K562 (cell line): ENCODE measurements around the gene PAK1IP1.

ENCODE experiments used
- POLR2AphosphoS5 ChIP-seq: IDR thresholded peaks from 2 replicates; pipeline ENCODE4 v1.6.1; 2011; ENCODE audit warnings: mild to moderate bottlenecking, low read depth, low read length, moderate library complexity; ENCODE audit not compliant: control insufficient read depth, insufficient read depth
- YY1 ChIP-seq, 3 experiments: IDR thresholded peaks; 2 replicates each; pipeline ENCODE4 v1.6.1; 2011; ENCODE audit warnings: low read length in 2 of 3, mild to moderate bottlenecking in 2 of 3, moderate library complexity in 2 of 3, borderline replicate concordance in 1 of 3, control low read depth in 1 of 3, low read depth in 1 of 3; ENCODE audit not compliant: insufficient read depth in 3 of 3, insufficient replicate concordance in 2 of 3, control insufficient read depth in 1 of 3, insufficient read length in 1 of 3; ENCODE audit errors: extremely low read depth in 1 of 3
- TF ChIP-seq, protein P1 (sequence below), 3 experiments: IDR thresholded peaks in 2 of 3; conservative IDR thresholded peaks in 1 of 3; 2 replicates each; pipeline ENCODE4 v1.5.1; 2011 to 2012; ENCODE audit warnings: low read length in 3 of 3, mild to moderate bottlenecking in 3 of 3, control low read depth in 2 of 3, improper control_type of control experiment in 1 of 3, inconsistent platforms in 1 of 3, low read depth in 1 of 3, mixed read lengths in 1 of 3, moderate library complexity in 1 of 3; ENCODE audit not compliant: insufficient read depth in 2 of 3
- TF ChIP-seq, protein P2 (sequence below): fragments of 450-650 bp; IDR thresholded peaks from 2 replicates; pipeline ENCODE4 v1.6.1; 2016; ENCODE audit warnings: borderline replicate concordance

DNA sequence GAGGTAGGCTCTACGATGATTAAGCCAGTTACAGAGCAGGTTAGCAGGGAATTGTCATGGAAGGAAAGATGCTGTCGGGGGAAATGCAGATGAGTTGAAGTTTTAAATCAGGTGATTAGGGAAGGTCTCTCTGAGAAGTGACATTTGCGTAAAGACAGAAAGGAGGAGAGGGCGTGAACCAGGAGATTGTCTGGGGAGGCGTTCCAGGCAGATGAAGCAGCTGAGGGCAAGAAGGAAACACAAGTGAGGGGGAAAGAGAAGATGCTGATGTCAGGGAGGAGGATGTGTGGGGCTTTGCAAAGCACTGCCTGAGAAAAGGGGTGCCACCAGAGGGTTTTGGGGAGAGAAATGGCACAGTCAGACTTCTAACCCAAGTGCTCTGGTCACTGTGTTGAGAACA, 50.3 kb downstream of the PAK1IP1 start:
- TF ChIP-seq, protein P1, sequence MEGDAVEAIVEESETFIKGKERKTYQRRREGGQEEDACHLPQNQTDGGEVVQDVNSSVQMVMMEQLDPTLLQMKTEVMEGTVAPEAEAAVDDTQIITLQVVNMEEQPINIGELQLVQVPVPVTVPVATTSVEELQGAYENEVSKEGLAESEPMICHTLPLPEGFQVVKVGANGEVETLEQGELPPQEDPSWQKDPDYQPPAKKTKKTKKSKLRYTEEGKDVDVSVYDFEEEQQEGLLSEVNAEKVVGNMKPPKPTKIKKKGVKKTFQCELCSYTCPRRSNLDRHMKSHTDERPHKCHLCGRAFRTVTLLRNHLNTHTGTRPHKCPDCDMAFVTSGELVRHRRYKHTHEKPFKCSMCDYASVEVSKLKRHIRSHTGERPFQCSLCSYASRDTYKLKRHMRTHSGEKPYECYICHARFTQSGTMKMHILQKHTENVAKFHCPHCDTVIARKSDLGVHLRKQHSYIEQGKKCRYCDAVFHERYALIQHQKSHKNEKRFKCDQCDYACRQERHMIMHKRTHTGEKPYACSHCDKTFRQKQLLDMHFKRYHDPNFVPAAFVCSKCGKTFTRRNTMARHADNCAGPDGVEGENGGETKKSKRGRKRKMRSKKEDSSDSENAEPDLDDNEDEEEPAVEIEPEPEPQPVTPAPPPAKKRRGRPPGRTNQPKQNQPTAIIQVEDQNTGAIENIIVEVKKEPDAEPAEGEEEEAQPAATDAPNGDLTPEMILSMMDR (IDR thresholded peaks at IDR 0.05 in 2 of 3, conservative IDR thresholded peaks at IDR 0.05 in 1 of 3; ENCODE audit: insufficient read depth in 2 of 3, low read depth in 1 of 3, low read length in 3 of 3) = no peak
- TF ChIP-seq POLR2AphosphoS5 (no peak), YY1 (IDR thresholded peaks at IDR 0.05; ENCODE audit: borderline replicate concordance in 1 of 3, control insufficient read depth in 1 of 3, extremely low read depth in 1 of 3, insufficient read depth in 3 of 3, insufficient read length in 1 of 3, insufficient replicate concordance in 2 of 3, low read depth in 1 of 3, low read length in 2 of 3) (no peak)
- TF ChIP-seq, protein P2, sequence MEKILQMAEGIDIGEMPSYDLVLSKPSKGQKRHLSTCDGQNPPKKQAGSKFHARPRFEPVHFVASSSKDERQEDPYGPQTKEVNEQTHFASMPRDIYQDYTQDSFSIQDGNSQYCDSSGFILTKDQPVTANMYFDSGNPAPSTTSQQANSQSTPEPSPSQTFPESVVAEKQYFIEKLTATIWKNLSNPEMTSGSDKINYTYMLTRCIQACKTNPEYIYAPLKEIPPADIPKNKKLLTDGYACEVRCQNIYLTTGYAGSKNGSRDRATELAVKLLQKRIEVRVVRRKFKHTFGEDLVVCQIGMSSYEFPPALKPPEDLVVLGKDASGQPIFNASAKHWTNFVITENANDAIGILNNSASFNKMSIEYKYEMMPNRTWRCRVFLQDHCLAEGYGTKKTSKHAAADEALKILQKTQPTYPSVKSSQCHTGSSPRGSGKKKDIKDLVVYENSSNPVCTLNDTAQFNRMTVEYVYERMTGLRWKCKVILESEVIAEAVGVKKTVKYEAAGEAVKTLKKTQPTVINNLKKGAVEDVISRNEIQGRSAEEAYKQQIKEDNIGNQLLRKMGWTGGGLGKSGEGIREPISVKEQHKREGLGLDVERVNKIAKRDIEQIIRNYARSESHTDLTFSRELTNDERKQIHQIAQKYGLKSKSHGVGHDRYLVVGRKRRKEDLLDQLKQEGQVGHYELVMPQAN = no peak
